Measurements from ENCODE around the gene TMED5.
"Not testable (repeated sequence)": the region's sequence is repeated elsewhere in the genome, so short reads cannot be mapped to it uniquely, and the experiment has no call there.

TMED5 gene

DNA sequence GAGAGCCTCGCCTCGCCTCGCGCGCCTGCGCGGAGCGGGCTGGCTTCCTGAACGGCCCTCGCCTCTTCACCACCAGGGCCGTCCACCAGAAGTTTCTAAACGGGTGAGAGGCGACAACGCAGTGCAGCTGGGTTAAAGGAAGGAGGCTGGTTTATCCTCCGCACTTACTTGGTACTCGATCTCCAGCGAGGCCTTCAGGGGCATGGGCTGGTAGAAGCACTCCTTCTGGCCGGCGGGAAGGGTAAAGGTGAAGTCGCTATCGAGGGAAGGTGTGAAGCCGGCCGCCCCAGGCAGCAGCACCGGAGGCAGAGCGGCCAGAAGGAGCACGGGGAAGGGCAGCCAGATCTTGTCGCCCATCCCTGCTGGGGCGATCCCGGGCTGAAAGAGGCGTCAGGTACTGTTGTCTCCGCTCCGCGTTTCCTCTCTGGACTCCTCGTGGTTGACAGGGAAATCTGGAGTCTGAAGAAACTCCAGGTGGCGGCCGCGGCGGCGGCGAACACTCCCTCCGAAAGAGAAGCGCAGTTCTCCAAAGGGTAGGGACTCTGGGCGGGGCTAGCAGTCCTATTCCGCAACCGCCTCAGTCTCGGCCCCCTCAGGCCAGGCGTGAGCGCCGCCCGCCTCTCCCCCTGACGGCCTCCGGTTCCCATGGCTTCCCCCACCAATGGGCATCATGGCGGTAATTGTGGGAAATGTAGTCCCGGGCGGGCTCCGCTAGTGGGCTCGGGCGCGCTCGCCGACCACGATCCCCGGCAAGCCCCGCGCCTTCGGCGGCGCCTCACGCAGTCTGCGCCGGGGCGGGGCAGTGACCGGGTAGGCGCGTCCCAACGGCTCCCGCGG is at the start of gene TMED5:
TSS of gene TMED5 (minus strand) at position 528 of the 837 bp plus-strand sequence. CDS start at position 357, 171 bp downstream.
- DNase-seq: peak; percentile 99

GRCh38 chr1:93223023-93223675 is 42.9 kb upstream of the TMED5 start:
- no peak for DNase-seq

GRCh38 chr1:93221913-93222312 is 41.7 kb upstream of the TMED5 start:
- DNase-seq: no peak

DNA sequence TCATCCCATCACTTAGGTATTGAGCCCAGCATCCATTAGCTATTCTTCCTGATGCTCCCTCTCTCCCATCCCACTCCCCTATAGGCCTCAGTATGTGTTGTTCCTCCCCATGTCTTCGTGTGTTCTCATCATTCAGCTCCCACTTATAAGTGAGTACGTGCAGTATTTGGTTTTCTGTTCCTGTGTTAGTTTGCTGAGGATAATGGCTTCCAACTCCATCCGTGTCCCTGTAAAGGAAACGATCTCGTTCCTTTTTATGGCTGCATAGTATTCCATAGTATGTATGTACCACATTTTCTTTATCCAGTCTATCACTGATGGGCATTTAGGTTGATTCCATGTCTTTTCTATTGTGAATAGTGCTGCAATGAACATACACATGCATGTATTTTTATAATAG is 40.5 kb upstream of the TMED5 start:
- DNase-seq: not testable (repeated sequence)

- no peak for DNase-seq
Measured at GRCh38 chr1:93219443-93219842, 39.2 kb upstream of the TMED5 start.

DNA sequence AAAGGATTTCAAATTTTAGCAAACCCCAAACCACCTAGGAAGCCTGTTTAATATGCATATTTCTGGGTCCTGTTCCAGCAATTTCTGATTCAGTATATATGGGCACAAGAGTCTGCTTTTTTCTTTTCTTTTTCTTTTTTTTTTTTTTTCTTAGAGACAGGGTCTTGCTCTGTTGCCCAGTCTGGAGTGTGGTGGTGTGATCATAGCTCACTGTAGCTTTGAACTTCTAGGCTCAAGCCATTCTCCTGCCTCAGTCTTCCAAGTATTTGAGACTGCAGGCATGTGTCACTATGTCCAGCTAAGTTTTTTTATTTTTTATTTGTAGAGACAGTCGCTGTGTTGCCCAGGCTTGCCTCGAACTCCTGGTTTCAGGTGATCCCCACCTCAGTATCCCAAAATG is 35.1 kb upstream of the TMED5 start:
- no peak for DNase-seq

DNA sequence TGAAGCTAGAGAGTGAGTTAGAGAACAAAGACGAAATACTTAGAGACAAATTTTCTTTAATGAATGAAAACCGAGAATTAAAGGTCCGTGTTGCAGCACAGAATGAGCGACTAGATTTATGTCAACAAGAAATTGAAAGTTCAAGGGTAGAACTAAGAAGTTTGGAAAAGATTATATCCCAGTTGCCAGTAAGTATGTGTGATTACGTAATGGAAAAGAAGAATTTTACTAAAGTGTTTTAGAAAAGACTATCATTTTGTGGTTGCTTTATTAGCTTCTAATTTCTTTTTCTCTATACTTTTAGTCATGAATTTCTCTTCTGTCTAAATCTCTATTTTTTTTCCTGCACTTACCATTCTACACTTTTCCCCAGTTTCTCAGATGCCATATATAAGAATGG is 27.0 kb upstream of the TMED5 start:
- no peak for DNase-seq

- no peak for DNase-seq
Measured at GRCh38 chr1:93206567-93206954, 26.3 kb upstream of the TMED5 start.

DNA sequence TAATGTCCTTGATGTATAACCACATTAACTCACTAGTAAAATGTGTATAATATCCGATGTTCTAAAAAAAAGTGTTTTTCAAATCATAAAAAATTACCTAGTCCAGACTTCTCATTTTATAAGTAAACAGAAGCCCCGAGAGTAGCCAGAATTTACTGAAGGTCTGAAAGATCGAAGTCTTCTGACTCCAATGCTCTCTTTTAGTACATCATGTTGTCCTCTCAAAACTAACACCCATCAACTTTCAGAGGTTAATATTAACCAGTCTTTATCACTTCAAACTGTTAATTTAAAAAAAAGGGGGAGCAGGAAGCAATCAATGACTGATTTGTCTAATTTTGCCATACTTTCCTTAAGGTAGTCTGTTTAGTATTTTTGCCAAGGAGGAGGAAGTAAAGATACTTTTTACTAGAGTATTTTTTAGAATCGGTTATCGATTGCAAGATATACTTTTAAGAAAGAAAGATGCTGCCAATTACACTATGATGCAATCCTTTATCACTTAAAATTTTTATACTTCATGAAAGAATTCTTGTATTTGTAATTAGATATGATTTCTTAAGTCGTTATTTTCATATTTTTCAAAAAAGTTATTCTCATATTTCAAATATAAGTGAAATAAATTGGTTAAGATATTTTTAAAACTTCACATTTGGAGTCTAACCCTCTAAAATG is 25.8 kb upstream of the TMED5 start:
- no peak for DNase-seq

DNA sequence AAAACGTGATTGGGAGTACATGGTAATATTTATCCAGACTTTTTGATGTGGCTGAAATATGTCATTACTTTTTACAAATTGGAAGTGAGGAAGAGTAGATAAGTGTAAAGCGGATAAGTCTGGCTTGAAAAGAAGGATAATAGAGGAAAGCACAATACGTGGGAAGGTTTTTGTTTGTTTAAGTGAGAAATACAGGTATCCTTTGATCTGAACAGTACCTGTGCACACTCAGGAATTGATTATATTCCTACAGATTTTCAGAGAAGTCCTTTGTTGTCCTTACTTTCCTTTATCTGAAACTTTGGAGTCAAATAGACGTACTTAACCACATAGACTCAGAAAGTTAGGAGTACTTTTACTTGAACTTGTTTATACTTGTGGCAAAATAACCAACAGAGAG is 20.5 kb upstream of the TMED5 start:
- DNase-seq: no peak

DNA sequence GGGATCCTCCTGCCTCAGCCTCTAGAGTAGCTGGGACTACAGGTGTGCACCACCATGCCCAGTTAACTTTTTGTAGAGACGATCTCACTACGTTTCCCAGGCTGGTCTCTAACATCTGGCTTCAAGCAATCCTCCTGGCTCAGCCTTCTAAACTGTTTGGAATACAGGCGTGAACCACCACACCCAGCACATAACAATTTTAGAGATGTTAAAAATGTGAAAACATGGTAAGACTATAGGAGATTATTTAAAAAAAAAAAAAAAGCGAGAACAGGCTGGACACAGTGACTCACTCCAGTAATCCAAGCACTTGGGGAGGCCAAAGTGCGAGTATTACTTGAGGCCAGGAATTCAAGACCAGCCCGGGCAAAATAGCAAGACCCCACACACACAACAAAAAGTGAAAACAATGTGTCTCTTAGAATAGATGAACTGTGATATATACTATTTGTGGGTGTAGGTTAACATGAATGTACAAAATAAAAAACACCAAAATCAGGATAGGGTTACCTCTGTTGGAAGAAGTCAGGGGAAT is 19.9 kb upstream of the TMED5 start:
- DNase-seq: no peak

- no peak for DNase-seq
Measured at GRCh38 chr1:93199150-93199549, 18.9 kb upstream of the TMED5 start.

DNA sequence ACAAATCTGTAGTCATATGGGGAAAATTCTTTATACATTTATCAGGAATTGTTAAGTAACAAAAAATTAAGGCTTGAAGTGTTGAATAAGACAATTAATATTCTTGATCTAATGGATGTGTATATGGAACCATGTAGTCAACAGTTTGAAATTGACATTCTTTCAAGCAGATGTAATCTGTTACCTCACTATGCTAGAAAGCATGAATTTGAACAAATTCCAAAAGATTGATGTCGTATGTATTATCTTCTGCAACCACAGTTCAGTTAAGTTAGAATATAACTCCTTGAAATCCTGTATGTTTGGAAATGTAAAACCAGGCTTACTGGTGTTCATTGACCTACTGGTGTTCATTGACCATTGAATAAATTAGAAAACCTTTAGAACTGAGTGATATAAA is 16.4 kb upstream of the TMED5 start:
- DNase-seq: no peak

DNA sequence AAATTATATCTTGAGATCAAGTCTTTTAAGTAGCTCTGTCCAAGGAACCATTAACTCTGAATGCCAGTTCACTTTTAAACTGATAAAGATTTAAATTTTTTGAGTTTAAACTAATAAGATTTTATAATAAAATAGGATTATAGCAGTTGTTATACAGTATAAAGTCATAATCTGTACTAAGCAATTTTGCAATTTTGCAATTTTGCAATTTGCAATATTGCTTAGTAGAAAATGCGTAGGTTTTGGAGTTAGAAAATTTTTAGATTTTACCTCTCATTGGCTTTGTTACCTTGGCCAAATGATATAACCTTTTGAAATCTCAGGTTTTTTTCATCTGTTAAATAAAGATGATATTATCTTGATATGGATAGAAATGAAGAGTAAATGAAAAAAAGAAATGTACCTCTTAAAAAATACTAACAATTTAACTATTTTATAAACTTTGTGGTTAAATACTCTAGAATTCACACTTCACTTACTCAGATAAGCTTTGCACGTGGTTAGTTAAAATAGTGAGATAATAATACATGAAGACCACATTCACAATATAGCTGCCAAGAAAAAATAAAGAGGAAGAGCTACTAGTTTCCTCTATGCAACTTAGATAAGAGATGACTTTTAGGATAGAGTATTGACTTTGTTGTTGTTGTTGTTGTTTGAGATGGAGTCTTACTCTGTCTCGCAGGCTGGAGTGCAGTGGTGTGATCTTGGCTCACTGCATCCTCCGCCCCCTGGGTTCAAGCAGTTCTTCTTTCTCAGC is 14.2 kb upstream of the TMED5 start:
- DNase-seq: no peak

GRCh38 chr1:93190432-93190831 is 10.2 kb upstream of the TMED5 start:
- DNase-seq: no peak

DNA sequence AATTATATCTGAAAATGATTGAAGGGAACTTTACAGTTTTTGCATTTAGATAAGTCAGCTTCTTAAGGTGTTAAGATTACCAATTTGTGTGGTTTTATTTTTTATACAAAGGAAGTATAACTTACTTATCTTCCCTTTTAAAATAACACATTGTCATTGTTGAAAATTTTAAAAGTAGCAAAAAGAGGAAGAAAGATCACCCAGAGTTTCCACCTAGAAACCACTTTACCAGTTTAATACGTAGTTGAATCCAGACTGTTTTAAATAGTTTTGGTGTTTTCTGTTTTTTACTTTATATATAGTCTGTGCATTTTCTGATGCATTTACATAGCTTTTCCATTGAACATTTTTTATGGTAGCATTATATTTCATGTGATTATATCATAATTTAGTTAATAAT is 6.5 kb upstream of the TMED5 start:
- DNase-seq: no peak

GRCh38 chr1:93180723-93181613 is 755 bp upstream of the TMED5 start, which contains the start of gene CCDC18:
TSS of gene CCDC18 (plus strand) at chr1:93180724. CDS start at chr1:93183362, 2,638 bp downstream.
- DNase-seq: no peak

- DNase-seq: no peak
Measured at GRCh38 chr1:93178418-93178817, 1.8 kb downstream of the TMED5 start.

- DNase-seq: no peak
Measured at GRCh38 chr1:93177991-93178390, 2.2 kb downstream of the TMED5 start.

DNA sequence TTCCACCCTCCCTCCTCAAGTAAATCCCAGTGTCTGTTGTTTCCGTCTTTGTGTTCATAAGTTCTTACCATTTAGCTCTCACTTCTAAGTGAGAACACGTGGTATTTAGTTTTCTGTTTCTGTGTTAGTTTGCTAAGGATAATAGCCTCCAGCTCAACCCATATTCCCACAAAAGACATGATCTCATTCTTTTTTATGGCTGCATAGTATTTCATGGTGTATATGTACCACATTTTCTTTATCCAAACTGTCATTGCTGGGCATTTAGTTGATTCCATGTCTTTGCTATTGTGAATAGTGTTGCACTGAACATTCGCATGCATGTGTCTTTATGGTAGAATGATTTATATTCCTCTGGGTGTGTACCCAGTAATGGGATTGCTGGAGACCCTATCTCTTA is 5.6 kb downstream of the TMED5 start:
- not testable (repeated sequence) for DNase-seq

DNA sequence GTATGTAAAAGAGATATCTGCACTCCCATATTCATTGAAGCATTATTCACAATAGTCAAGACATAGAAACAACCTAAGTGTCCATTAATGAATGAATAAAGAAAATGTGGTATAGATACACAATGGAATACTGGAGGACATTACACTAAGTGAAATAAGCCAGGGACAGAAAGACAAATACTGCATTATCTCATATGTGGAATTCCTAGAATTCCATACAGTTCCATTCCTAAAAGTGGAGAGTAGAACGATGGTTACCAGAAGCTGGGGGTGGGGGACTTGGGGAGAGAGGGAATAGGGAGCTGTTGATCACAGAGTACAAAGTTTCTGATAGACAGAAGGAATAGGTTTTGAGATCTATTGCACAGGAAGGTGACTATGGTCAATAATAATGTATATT is 7.4 kb downstream of the TMED5 start:
- no peak for DNase-seq

DNA sequence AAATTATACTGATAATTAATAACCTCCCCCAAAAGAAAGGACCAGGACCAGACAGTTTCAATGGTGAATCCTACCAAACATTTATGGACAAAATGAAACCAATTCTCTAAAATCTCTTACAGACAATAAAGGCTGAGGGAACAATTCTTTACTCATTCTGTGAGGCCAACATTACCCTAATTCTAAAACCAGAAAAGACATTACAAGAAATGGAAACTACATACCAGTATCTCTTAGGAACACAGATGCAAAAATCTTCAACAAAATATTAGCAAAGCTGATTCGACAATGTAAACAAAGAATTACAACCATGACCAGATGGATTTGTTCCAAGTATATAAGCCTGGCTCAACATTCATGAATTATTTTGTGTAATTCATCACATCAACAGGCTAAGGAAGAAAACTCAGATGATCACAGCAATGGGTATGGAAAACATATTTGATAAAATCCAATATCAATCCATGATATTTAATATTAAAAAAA is 8.6 kb downstream of the TMED5 start:
- no peak for DNase-seq
